ENCODE data around the gene CELF1. TPM values are rescaled to one million over a fixed set of nuclear protein-coding genes. Genes with fewer than 3 reads are reported as not detected.

Gene CELF1
- total RNA-seq, 1 donor: 128 TPM

- no peak overlapping the region for H3K4me3 ChIP-seq (ENCODE audit: low read depth, low read length)
- TF ChIP-seq CTCF (IDR thresholded peaks at IDR 0.05; ENCODE audit: insufficient read depth, low read depth, low read length): no peak
- no peak for DNase-seq (ENCODE audit: low read depth)
These were observed 106.1 kb downstream of the CELF1 start for GRCh38 chr11:47446833-47447232.

GRCh38 chr11:47445840-47446239 lies 107.1 kb downstream of the CELF1 start:
- H3K4me3 ChIP-seq (ENCODE audit: low read depth, low read length): no peak overlapping the region
- DNase-seq (ENCODE audit: low read depth): no peak
- no peak for TF ChIP-seq CTCF (IDR thresholded peaks at IDR 0.05; ENCODE audit: insufficient read depth, low read depth, low read length)

- no peak for DNase-seq (ENCODE audit: low read depth)
- no peak overlapping the region for H3K4me3 ChIP-seq (ENCODE audit: low read depth, low read length)
- TF ChIP-seq CTCF (IDR thresholded peaks at IDR 0.05; ENCODE audit: insufficient read depth, low read depth, low read length): no peak
These were observed 109.1 kb downstream of the CELF1 start for GRCh38 chr11:47443817-47444216.

GRCh38 chr11:47443028-47443700 lies 109.8 kb downstream of the CELF1 start:
- no peak for TF ChIP-seq CTCF (IDR thresholded peaks at IDR 0.05; ENCODE audit: insufficient read depth, low read depth, low read length)
- no peak overlapping the region for H3K4me3 ChIP-seq (ENCODE audit: low read depth, low read length)
- no peak for DNase-seq (ENCODE audit: low read depth)

- no peak for DNase-seq (ENCODE audit: low read depth)
- TF ChIP-seq CTCF (IDR thresholded peaks at IDR 0.05; ENCODE audit: insufficient read depth, low read depth, low read length): no peak
- no peak overlapping the region for H3K4me3 ChIP-seq (ENCODE audit: low read depth, low read length)
These were observed 110.4 kb downstream of the CELF1 start for GRCh38 chr11:47442514-47442913.

- H3K4me3 ChIP-seq (ENCODE audit: low read depth, low read length): no peak overlapping the region
- DNase-seq (ENCODE audit: low read depth): no peak
- TF ChIP-seq CTCF (IDR thresholded peaks at IDR 0.05; ENCODE audit: insufficient read depth, low read depth, low read length): no peak
These were observed 111.5 kb downstream of the CELF1 start for GRCh38 chr11:47441421-47441820.

- H3K4me3 ChIP-seq (ENCODE audit: low read depth, low read length): no peak overlapping the region
- DNase-seq (ENCODE audit: low read depth): no peak
- no peak for TF ChIP-seq CTCF (IDR thresholded peaks at IDR 0.05; ENCODE audit: insufficient read depth, low read depth, low read length)
These were observed 112.9 kb downstream of the CELF1 start for GRCh38 chr11:47440054-47440476.
